HG02884 (cell line): Measurements from ENCODE around the gene COX6B2.

Experiments used
- ATAC-seq: cut with Tn5 transposase; IDR thresholded peaks from one replicate; pipeline ENCODE4 v1.9.1; 2021; ENCODE audit warnings: mild to moderate bottlenecking, moderate library complexity; ENCODE audit not compliant: unreplicated experiment

COX6B2 gene

GRCh38 chr19:55315956-55316525, 38.5 kb downstream of the COX6B2 start:
- ATAC-seq = no peak

GRCh38 chr19:55314396-55314795, 40.1 kb downstream of the COX6B2 start:
- ATAC-seq = no peak

GRCh38 chr19:55312621-55313512, 41.7 kb downstream of the COX6B2 start:
- no peak for ATAC-seq

GRCh38 chr19:55311797-55312196, 42.7 kb downstream of the COX6B2 start:
- no peak for ATAC-seq

GRCh38 chr19:55311397-55311796, 43.1 kb downstream of the COX6B2 start:
- ATAC-seq = no peak

GRCh38 chr19:55310498-55310897, 44.0 kb downstream of the COX6B2 start:
- no peak for ATAC-seq

- no peak for ATAC-seq
These were observed 45.1 kb downstream of the COX6B2 start for GRCh38 chr19:55309448-55309847.

GRCh38 chr19:55308281-55308680, 46.2 kb downstream of the COX6B2 start:
- no peak for ATAC-seq

- no peak for ATAC-seq
These were observed 47.8 kb downstream of the COX6B2 start for GRCh38 chr19:55306712-55307111.

GRCh38 chr19:55305983-55306562, 48.4 kb downstream of the COX6B2 start:
- ATAC-seq = no peak

GRCh38 chr19:55305491-55305890, 49.0 kb downstream of the COX6B2 start:
- no peak for ATAC-seq

- no peak for ATAC-seq
These were observed 49.5 kb downstream of the COX6B2 start for GRCh38 chr19:55304980-55305379.

- no peak for ATAC-seq
These were observed 50.1 kb downstream of the COX6B2 start for GRCh38 chr19:55304279-55304978.

- ATAC-seq = no peak
These were observed 51.0 kb downstream of the COX6B2 start for GRCh38 chr19:55303477-55303876.

GRCh38 chr19:55302318-55302703, 52.2 kb downstream of the COX6B2 start:
- no peak for ATAC-seq

GRCh38 chr19:55301459-55302317, 52.8 kb downstream of the COX6B2 start:
- peak; percentile 69 for ATAC-seq

GRCh38 chr19:55300886-55301458, 53.5 kb downstream of the COX6B2 start:
- ATAC-seq = no peak

GRCh38 chr19:55299991-55300390, 54.5 kb downstream of the COX6B2 start:
- no peak for ATAC-seq
